Stimulated activated CD4-positive, alpha-beta T cell treated with anti-CD3 and anti-CD28 coated beads, Interleukin-1b, Interleukin-23, amount 100 ng/mL, for 48 hours (primary cell): Measurements from ENCODE around the gene NUP210.

Source experiments
- DNase-seq: peaks from one replicate; pipeline ENCODE4 v3.0.0-alpha.2; 2020

Gene NUP210

GRCh38 chr3:13286873-13287272 is 133.2 kb downstream of the NUP210 start:
- DNase-seq, result no peak

GRCh38 chr3:13285007-13285567 is 135.0 kb downstream of the NUP210 start:
- DNase-seq, result no peak

- no peak for DNase-seq
These were observed 136.3 kb downstream of the NUP210 start for GRCh38 chr3:13283877-13284264.

- DNase-seq, result no peak
These were observed 136.9 kb downstream of the NUP210 start for GRCh38 chr3:13282986-13283876.

GRCh38 chr3:13282358-13282985 is 137.7 kb downstream of the NUP210 start:
- DNase-seq, result no peak

GRCh38 chr3:13281507-13282357 is 138.4 kb downstream of the NUP210 start:
- DNase-seq, result no peak

- no peak for DNase-seq
These were observed 139.2 kb downstream of the NUP210 start for GRCh38 chr3:13280811-13281506.

- DNase-seq, result no peak
These were observed 139.9 kb downstream of the NUP210 start for GRCh38 chr3:13280122-13280790.

- no peak for DNase-seq
These were observed 140.6 kb downstream of the NUP210 start for GRCh38 chr3:13279532-13279910.

GRCh38 chr3:13278783-13279531 is 141.2 kb downstream of the NUP210 start:
- DNase-seq, result no peak

- DNase-seq, result no peak
These were observed 142.1 kb downstream of the NUP210 start for GRCh38 chr3:13277860-13278531.

GRCh38 chr3:13277196-13277813 is 142.8 kb downstream of the NUP210 start:
- no peak for DNase-seq

- no peak for DNase-seq
These were observed 143.5 kb downstream of the NUP210 start for GRCh38 chr3:13276438-13277195.

GRCh38 chr3:13275376-13276005 is 144.6 kb downstream of the NUP210 start:
- DNase-seq, result no peak

- no peak for DNase-seq
These were observed 145.4 kb downstream of the NUP210 start for GRCh38 chr3:13274551-13275332.

GRCh38 chr3:13274125-13274524 is 146.0 kb downstream of the NUP210 start:
- no peak for DNase-seq

- no peak for DNase-seq
These were observed 146.5 kb downstream of the NUP210 start for GRCh38 chr3:13273604-13274105.
